ENCODE results near the gene MORF4L1. TPM values are rescaled to one million over a fixed set of nuclear protein-coding genes. Genes with fewer than 3 reads are reported as not detected.
"Not testable (repeated sequence)": the region's sequence is repeated elsewhere in the genome, so short reads cannot be mapped to it uniquely, and the experiment has no call there.

MORF4L1 gene
- total RNA-seq, 2 experiments from 2014 or later, result 256 to 264 TPM

GRCh38 chr15:78921940-78922339 lies 49.2 kb downstream of the MORF4L1 start:
- CTCF ChIA-PET, result interaction anchor here (0.8 kb wide), 1 partner anchor 11 kb away, joined by 3 read pairs; no protein-coding TSS in a partner anchor
- POLR2A ChIA-PET, result no interaction called here

GRCh38 chr15:78922527-78922926 lies 49.8 kb downstream of the MORF4L1 start:
- POLR2A ChIA-PET, result no interaction called here
- CTCF ChIA-PET, result interaction anchor here (0.8 kb wide), 1 partner anchor 12 kb away, joined by 3 read pairs; no protein-coding TSS in a partner anchor

GRCh38 chr15:78923015-78923414 lies 50.3 kb downstream of the MORF4L1 start:
- CTCF ChIA-PET, result no interaction called here
- POLR2A ChIA-PET, result no interaction called here

GRCh38 chr15:78923480-78924360 lies 51.0 kb downstream of the MORF4L1 start:
- POLR2A ChIA-PET, result no interaction called here
- CTCF ChIA-PET, result interaction anchor here (0.6 kb wide), 1 partner anchor 83 kb away, joined by 3 read pairs; no protein-coding TSS in a partner anchor

- CTCF ChIA-PET, result no interaction called here
- POLR2A ChIA-PET, result no interaction called here
Measured at GRCh38 chr15:78925076-78925624, 52.5 kb downstream of the MORF4L1 start.

- CTCF ChIA-PET, result no interaction called here
- POLR2A ChIA-PET, result no interaction called here
Measured at GRCh38 chr15:78925956-78926743, 53.5 kb downstream of the MORF4L1 start.

- POLR2A ChIA-PET, result no interaction called here
Measured at GRCh38 chr15:78927077-78927790, 54.5 kb downstream of the MORF4L1 start.

GRCh38 chr15:78928176-78928575 lies 55.5 kb downstream of the MORF4L1 start:
- POLR2A ChIA-PET, CTCF ChIA-PET: not testable (repeated sequence)

More at GRCh38 chr15:78927077-78927790, 54.5 kb downstream of the MORF4L1 start:
- CTCF ChIA-PET, result no interaction called here

- ChIA-PET POLR2A (no interaction called here), CTCF (no interaction called here)
Measured at GRCh38 chr15:78928616-78929093, 56.0 kb downstream of the MORF4L1 start.

- ChIA-PET CTCF (no interaction called here), POLR2A (no interaction called here)
Measured at GRCh38 chr15:78929536-78930264, 57.0 kb downstream of the MORF4L1 start.

- CTCF ChIA-PET, result no interaction called here
- POLR2A ChIA-PET, result no interaction called here
Measured at GRCh38 chr15:78930577-78931388, 58.1 kb downstream of the MORF4L1 start.

GRCh38 chr15:78931439-78932257 lies 59.0 kb downstream of the MORF4L1 start:
- CTCF ChIA-PET, result no interaction called here
- POLR2A ChIA-PET, result no interaction called here

GRCh38 chr15:78932258-78932808 lies 59.6 kb downstream of the MORF4L1 start:
- ChIA-PET POLR2A (no interaction called here), CTCF (no interaction called here)

- ChIA-PET CTCF (no interaction called here), POLR2A (no interaction called here)
Measured at GRCh38 chr15:78933187-78933822, 60.6 kb downstream of the MORF4L1 start.

- CTCF ChIA-PET, result no interaction called here
Measured at GRCh38 chr15:78933823-78934654, 61.3 kb downstream of the MORF4L1 start.

GRCh38 chr15:78934655-78935023 lies 61.9 kb downstream of the MORF4L1 start:
- CTCF ChIA-PET, result interaction anchor here (1.1 kb wide), 1 partner anchor 19 kb away, joined by 3 read pairs; no protein-coding TSS in a partner anchor
- POLR2A ChIA-PET, result no interaction called here

More at GRCh38 chr15:78933823-78934654, 61.3 kb downstream of the MORF4L1 start:
- POLR2A ChIA-PET, result no interaction called here
